Measurements from ENCODE around the gene PRR5L. TPM values are rescaled to one million over a fixed set of nuclear protein-coding genes. Genes with fewer than 3 reads are reported as not detected.
"Not testable (repeated sequence)": the region's sequence is repeated elsewhere in the genome, so short reads cannot be mapped to it uniquely, and the experiment has no call there.

PRR5L gene
- total RNA-seq, 1 donor from 2014 or later, result 14.7 TPM

DNA sequence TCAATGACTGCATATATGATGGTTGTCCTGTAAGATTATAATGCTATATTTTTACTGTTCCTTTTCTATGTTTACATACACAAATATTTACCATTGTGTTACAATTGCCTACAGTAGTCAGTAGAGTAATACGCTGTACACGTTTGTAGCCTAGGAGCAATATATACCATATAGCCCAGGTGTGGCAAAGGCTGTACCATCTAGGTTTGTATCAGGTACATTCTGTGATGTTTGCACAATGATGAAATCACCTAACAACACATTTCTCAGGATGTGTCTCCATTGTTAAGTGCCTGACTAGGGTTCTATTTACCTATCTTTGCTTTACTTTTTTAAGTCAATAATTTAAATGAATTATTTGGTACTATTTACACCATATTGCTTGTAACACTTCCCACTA is 21.9 kb downstream of the PRR5L start:
- TF ChIP-seq, protein P1, sequence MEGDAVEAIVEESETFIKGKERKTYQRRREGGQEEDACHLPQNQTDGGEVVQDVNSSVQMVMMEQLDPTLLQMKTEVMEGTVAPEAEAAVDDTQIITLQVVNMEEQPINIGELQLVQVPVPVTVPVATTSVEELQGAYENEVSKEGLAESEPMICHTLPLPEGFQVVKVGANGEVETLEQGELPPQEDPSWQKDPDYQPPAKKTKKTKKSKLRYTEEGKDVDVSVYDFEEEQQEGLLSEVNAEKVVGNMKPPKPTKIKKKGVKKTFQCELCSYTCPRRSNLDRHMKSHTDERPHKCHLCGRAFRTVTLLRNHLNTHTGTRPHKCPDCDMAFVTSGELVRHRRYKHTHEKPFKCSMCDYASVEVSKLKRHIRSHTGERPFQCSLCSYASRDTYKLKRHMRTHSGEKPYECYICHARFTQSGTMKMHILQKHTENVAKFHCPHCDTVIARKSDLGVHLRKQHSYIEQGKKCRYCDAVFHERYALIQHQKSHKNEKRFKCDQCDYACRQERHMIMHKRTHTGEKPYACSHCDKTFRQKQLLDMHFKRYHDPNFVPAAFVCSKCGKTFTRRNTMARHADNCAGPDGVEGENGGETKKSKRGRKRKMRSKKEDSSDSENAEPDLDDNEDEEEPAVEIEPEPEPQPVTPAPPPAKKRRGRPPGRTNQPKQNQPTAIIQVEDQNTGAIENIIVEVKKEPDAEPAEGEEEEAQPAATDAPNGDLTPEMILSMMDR (IDR thresholded peaks at IDR 0.05), result no peak
- TF ChIP-seq EZH2 (IDR thresholded peaks at IDR 0.05), result no peak
- no peak for TF ChIP-seq EZH2phosphoT487 (IDR thresholded peaks at IDR 0.05)

DNA sequence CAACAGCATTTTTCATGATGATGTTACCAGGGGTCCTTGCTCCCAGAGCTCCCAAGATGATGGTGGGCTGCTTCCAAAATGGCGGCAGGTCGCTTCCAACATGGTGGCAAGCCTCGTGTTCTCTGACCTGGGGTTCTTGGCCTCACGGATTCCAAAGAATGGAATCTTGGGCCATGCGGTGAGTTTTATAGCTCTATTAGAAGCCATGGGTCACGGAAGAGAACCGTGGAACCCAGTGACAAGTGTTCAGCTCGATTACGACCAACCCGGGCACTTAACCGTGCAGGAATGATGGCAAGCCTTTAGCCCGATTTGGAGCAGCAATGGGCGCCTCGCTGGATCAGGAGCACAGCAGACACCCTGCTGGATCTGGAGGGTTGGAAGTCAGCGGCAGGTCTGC is 28.9 kb downstream of the PRR5L start:
- DNase-seq (ENCODE audit: low spot score); H3K36me3 Mint-ChIP-seq; H3K4me3 Mint-ChIP-seq; H3K27me3 Mint-ChIP-seq (ENCODE audit: insufficient read depth, low read depth); H3K9ac ChIP-seq; H3K4me1 ChIP-seq; H2AFZ ChIP-seq (replicated peaks); H3K4me2 ChIP-seq; H3K79me2 ChIP-seq (ENCODE audit: low read depth); H4K20me1 ChIP-seq (ENCODE audit: low read depth); H3K9me3 Mint-ChIP-seq; H3K27me3 ChIP-seq; H3K36me3 ChIP-seq; H3K4me1 Mint-ChIP-seq; H3K4me3 ChIP-seq; H3K9me3 ChIP-seq (ENCODE audit: low read depth); H3F3A ChIP-seq (ENCODE audit: low read depth); H3K27ac ChIP-seq; H3K27ac Mint-ChIP-seq: not testable (repeated sequence)

More for the DNA sequence above, 21.9 kb downstream of the PRR5L start:
- no peak overlapping the region for H3K4me3 ChIP-seq
- no peak overlapping the region for H3K27ac ChIP-seq
- H3K4me1 Mint-ChIP-seq, result peaks cover 15% of the 10 kb centered on the region
- no peaks in the 10 kb centered on the region for H3K27me3 ChIP-seq
- no peak for DNase-seq (ENCODE audit: low spot score)
- H2AFZ ChIP-seq (replicated peaks), result no peak overlapping the region
- peaks cover 7% of the 10 kb centered on the region for H3K4me1 ChIP-seq
- no peaks in the 10 kb centered on the region for H4K20me1 ChIP-seq (ENCODE audit: low read depth)
- H3K9me3 ChIP-seq (ENCODE audit: low read depth), result no peaks in the 10 kb centered on the region
- H3K4me3 Mint-ChIP-seq, result no peak overlapping the region
- no peaks in the 10 kb centered on the region for H3K9me3 Mint-ChIP-seq
- H3K4me2 ChIP-seq, result no peak overlapping the region
- H3K36me3 Mint-ChIP-seq, result no peaks in the 10 kb centered on the region
- H3K36me3 ChIP-seq, result no peaks in the 10 kb centered on the region
- no peaks in the 10 kb centered on the region for H3K79me2 ChIP-seq (ENCODE audit: low read depth)
- peaks cover 4% of the 10 kb centered on the region for H3K27me3 Mint-ChIP-seq (ENCODE audit: insufficient read depth, low read depth)
- no peak overlapping the region for H3K9ac ChIP-seq
- H3K27ac Mint-ChIP-seq, result no peak overlapping the region
- peaks cover 5% of the 10 kb centered on the region for H3F3A ChIP-seq (ENCODE audit: low read depth)

DNA sequence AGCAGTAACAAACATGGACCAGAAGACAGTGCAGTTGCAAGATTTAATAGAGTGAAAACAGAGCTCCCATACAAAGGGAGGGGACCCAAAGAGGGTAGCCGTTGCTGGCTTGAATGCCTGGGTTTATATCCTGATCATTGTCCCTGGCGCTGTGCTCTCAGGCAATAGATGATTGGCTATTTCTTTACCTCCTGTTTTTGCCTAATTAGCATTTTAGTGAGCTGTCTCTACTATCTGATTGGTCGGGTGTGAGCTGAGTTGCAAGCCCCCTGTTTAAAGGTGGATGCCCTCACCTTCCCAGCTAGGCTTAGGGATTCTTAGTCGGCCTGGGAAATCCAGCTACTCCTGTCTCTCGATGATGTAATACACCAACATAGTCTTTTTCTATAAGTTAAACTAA is 29.3 kb downstream of the PRR5L start:
- H3K4me3 ChIP-seq; H4K20me1 ChIP-seq (ENCODE audit: low read depth); H3K9ac ChIP-seq; H3K27ac Mint-ChIP-seq; H3F3A ChIP-seq (ENCODE audit: low read depth); H3K4me3 Mint-ChIP-seq; H3K4me2 ChIP-seq; H3K27ac ChIP-seq; H3K27me3 Mint-ChIP-seq (ENCODE audit: insufficient read depth, low read depth); H3K79me2 ChIP-seq (ENCODE audit: low read depth); H3K9me3 Mint-ChIP-seq; H3K36me3 ChIP-seq; DNase-seq (ENCODE audit: low spot score); H3K4me1 Mint-ChIP-seq; H3K4me1 ChIP-seq; H3K36me3 Mint-ChIP-seq; H3K27me3 ChIP-seq; H2AFZ ChIP-seq (replicated peaks); H3K9me3 ChIP-seq (ENCODE audit: low read depth): not testable (repeated sequence)

DNA sequence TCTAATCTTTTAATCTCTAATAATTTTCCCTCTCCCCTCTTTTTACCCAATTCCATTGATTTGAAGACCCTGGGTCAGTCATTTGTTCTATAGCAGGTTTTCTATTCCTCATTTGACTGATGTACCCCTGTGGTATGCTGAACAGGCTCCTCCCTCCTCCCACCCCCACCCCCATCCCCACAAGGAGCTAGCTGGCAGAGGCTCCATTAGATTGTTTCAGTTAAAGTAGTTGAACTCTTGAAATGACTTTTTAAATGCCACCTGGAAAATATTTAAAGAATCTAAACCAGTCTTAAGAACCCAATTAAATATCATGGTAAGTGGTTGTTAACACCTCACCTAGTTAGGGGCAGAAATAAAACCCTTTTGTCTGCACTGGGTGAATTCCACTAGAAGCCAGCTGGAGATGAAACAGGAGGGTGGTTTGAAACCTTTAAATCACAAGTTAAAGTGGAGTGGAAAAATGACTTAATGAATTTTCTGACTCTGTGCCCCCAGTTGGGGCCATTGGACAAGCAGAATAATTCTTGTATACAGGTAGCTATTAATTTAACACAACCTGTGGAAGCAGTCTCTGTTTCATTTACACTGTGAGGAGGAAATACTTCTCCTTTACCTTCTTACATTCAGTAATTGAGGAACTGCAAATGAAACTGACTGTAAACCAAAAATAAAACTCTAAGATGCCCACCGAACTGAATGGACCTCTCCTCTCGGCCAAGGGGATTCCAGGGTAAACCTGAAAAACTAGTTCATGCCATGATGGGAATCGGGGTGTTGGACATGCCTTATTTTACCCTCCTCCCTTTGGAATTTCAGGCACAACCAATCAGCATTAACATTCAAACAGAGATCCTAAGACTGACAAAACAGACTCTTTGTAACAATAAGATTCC is 30.7 kb downstream of the PRR5L start:
- H3F3A ChIP-seq (ENCODE audit: low read depth), result no peaks in the 10 kb centered on the region
- Mint-ChIP-seq H3K36me3 (no peaks in the 10 kb centered on the region), H3K9me3 (no peaks in the 10 kb centered on the region), H3K4me3 (no peak overlapping the region), H3K4me1 (peaks cover 1% of the 10 kb centered on the region), H3K27ac (no peak overlapping the region), H3K27me3 (ENCODE audit: insufficient read depth, low read depth) (no peaks in the 10 kb centered on the region)
- no peak overlapping the region for H3K9ac ChIP-seq
- H3K4me3 ChIP-seq, result no peak overlapping the region
- H3K9me3 ChIP-seq (ENCODE audit: low read depth), result no peaks in the 10 kb centered on the region
- no peak overlapping the region for H3K27ac ChIP-seq
- H3K36me3 ChIP-seq, result no peaks in the 10 kb centered on the region
- no peaks in the 10 kb centered on the region for H3K79me2 ChIP-seq (ENCODE audit: low read depth)
- DNase-seq (ENCODE audit: low spot score), result no peak
- no peaks in the 10 kb centered on the region for H3K27me3 ChIP-seq
- no peak overlapping the region for H3K4me2 ChIP-seq
- peaks cover 9% of the 10 kb centered on the region for H3K4me1 ChIP-seq
- TF ChIP-seq EZH2phosphoT487 (IDR thresholded peaks at IDR 0.05), result no peak
- TF ChIP-seq, protein P1 (IDR thresholded peaks at IDR 0.05), result no peak
- no peak for TF ChIP-seq EZH2 (IDR thresholded peaks at IDR 0.05)
- H2AFZ ChIP-seq (replicated peaks), result no peak overlapping the region
- no peaks in the 10 kb centered on the region for H4K20me1 ChIP-seq (ENCODE audit: low read depth)

All from neural progenitor cell (in vitro differentiated cells).